ENCODE results near the gene CD300C. TPM values are rescaled to one million over a fixed set of nuclear protein-coding genes. Genes with fewer than 3 reads are reported as not detected.

Gene CD300C
- total and polyA plus RNA-seq, 2 donors from 2014 or later, result 0.34 to 4.2 TPM

- FAIRE-seq, result no peak
- H3K36me3 ChIP-seq (ENCODE audit: control insufficient read depth in 2 of 3, insufficient read depth in 3 of 3, low read length in 3 of 3), result no peaks in the 10 kb centered on the region
- no peak overlapping the region for H3K4me3 ChIP-seq (ENCODE audit: low read length in 3 of 3)
- no peak overlapping the region for H3K27ac ChIP-seq (ENCODE audit: low read depth in 2 of 2, low read length in 2 of 2)
- H3K9ac ChIP-seq (ENCODE audit: low read length in 3 of 3), result no peak overlapping the region
- no peaks in the 10 kb centered on the region for H3K4me1 ChIP-seq (ENCODE audit: control insufficient read depth in 2 of 3, insufficient read depth in 2 of 3, low read depth in 1 of 3, low read length in 3 of 3)
- no peaks in the 10 kb centered on the region for H3K27me3 ChIP-seq (ENCODE audit: control insufficient read depth, insufficient read depth, low read length)
- DNase-seq, result no peak
- no peak for TF ChIP-seq CTCF (IDR thresholded peaks at IDR 0.05; ENCODE audit: borderline replicate concordance, extremely low read depth, insufficient read depth)
- intact Hi-C loops (cut with DNase I), result no loop called here
- no peaks in the 10 kb centered on the region for H3K9me3 ChIP-seq (ENCODE audit: control insufficient read depth in 2 of 3, insufficient read depth in 1 of 3, low read length in 3 of 3)
Measured at GRCh38 chr17:74524653-74525464, 21.1 kb downstream of the CD300C start.

GRCh38 chr17:74523308-74523707, 22.6 kb downstream of the CD300C start:
- Histone ChIP-seq H3K4me3 (ENCODE audit: low read length in 3 of 3) (no peak overlapping the region), H3K4me1 (ENCODE audit: control insufficient read depth in 2 of 3, insufficient read depth in 2 of 3, low read depth in 1 of 3, low read length in 3 of 3) (no peaks in the 10 kb centered on the region), H3K9ac (ENCODE audit: low read length in 3 of 3) (no peak overlapping the region), H3K27me3 (ENCODE audit: control insufficient read depth, insufficient read depth, low read length) (no peaks in the 10 kb centered on the region), H3K27ac (ENCODE audit: low read depth in 2 of 2, low read length in 2 of 2) (no peak overlapping the region), H3K36me3 (ENCODE audit: control insufficient read depth in 2 of 3, insufficient read depth in 3 of 3, low read length in 3 of 3) (no peaks in the 10 kb centered on the region), H3K9me3 (ENCODE audit: control insufficient read depth in 2 of 3, insufficient read depth in 1 of 3, low read length in 3 of 3) (no peaks in the 10 kb centered on the region)
- FAIRE-seq (no peak), DNase-seq (no peak)
- intact Hi-C loops (cut with DNase I), result no loop called here
- TF ChIP-seq CTCF (IDR thresholded peaks at IDR 0.05; ENCODE audit: borderline replicate concordance, extremely low read depth, insufficient read depth), result no peak

GRCh38 chr17:74522381-74523105, 23.4 kb downstream of the CD300C start:
- intact Hi-C loops (cut with DNase I), result no loop called here
- Histone ChIP-seq H3K27me3 (ENCODE audit: control insufficient read depth, insufficient read depth, low read length) (no peaks in the 10 kb centered on the region), H3K36me3 (ENCODE audit: control insufficient read depth in 2 of 3, insufficient read depth in 3 of 3, low read length in 3 of 3) (no peaks in the 10 kb centered on the region), H3K4me3 (ENCODE audit: low read length in 3 of 3) (no peak overlapping the region), H3K27ac (ENCODE audit: low read depth in 2 of 2, low read length in 2 of 2) (no peak overlapping the region), H3K9ac (ENCODE audit: low read length in 3 of 3) (no peak overlapping the region), H3K9me3 (ENCODE audit: control insufficient read depth in 2 of 3, insufficient read depth in 1 of 3, low read length in 3 of 3) (no peaks in the 10 kb centered on the region), H3K4me1 (ENCODE audit: control insufficient read depth in 2 of 3, insufficient read depth in 2 of 3, low read depth in 1 of 3, low read length in 3 of 3) (no peaks in the 10 kb centered on the region)
- FAIRE-seq, result no peak
- no peak for DNase-seq
- TF ChIP-seq CTCF (IDR thresholded peaks at IDR 0.05; ENCODE audit: borderline replicate concordance, extremely low read depth, insufficient read depth), result no peak
